ENCODE results near the gene ST6GAL1.

The ST6GAL1 gene

GRCh38 chr3:187085933-187086332 lies 155.6 kb downstream of the ST6GAL1 start:
- no peaks in the 10 kb centered on the region for H3K36me3 ChIP-seq
- H3K4me3 ChIP-seq (ENCODE audit: low read depth in 1 of 2, low read length in 1 of 2): no peak overlapping the region
- TF ChIP-seq CTCF (IDR thresholded peaks at IDR 0.05): no peak
- H3K27ac ChIP-seq: no peak overlapping the region
- H3K9me3 ChIP-seq: peaks cover 4% of the 10 kb centered on the region
- no peaks in the 10 kb centered on the region for H3K4me1 ChIP-seq (ENCODE audit: control insufficient read depth in 1 of 2, insufficient read depth in 1 of 2, low read depth in 1 of 2, low read length in 1 of 2)
- H3K27me3 ChIP-seq: no peaks in the 10 kb centered on the region

- no peak overlapping the region for H3K4me3 ChIP-seq (ENCODE audit: low read depth in 1 of 2, low read length in 1 of 2)
- H3K27ac ChIP-seq: no peak overlapping the region
Measured at GRCh38 chr3:187086831-187087230, 156.5 kb downstream of the ST6GAL1 start.

GRCh38 chr3:187088701-187089100 lies 158.4 kb downstream of the ST6GAL1 start:
- H3K4me3 ChIP-seq (ENCODE audit: low read depth in 1 of 2, low read length in 1 of 2): no peak overlapping the region
- H3K9me3 ChIP-seq: peaks cover 4% of the 10 kb centered on the region
- no peaks in the 10 kb centered on the region for H3K36me3 ChIP-seq
- H3K4me1 ChIP-seq (ENCODE audit: control insufficient read depth in 1 of 2, insufficient read depth in 1 of 2, low read depth in 1 of 2, low read length in 1 of 2): no peaks in the 10 kb centered on the region
- H3K27me3 ChIP-seq: no peaks in the 10 kb centered on the region
- no peak overlapping the region for H3K27ac ChIP-seq
- TF ChIP-seq CTCF (IDR thresholded peaks at IDR 0.05): no peak

More at GRCh38 chr3:187086831-187087230, 156.5 kb downstream of the ST6GAL1 start:
- Histone ChIP-seq H3K4me1 (ENCODE audit: control insufficient read depth in 1 of 2, insufficient read depth in 1 of 2, low read depth in 1 of 2, low read length in 1 of 2) (no peaks in the 10 kb centered on the region), H3K36me3 (no peaks in the 10 kb centered on the region), H3K9me3 (peaks cover 4% of the 10 kb centered on the region), H3K27me3 (no peaks in the 10 kb centered on the region)
- TF ChIP-seq CTCF (IDR thresholded peaks at IDR 0.05): no peak

GRCh38 chr3:187093320-187093719 lies 163.0 kb downstream of the ST6GAL1 start:
- TF ChIP-seq CTCF (IDR thresholded peaks at IDR 0.05): no peak
- no peak overlapping the region for H3K27ac ChIP-seq
- no peaks in the 10 kb centered on the region for H3K27me3 ChIP-seq
- no peaks in the 10 kb centered on the region for H3K36me3 ChIP-seq
- H3K4me1 ChIP-seq (ENCODE audit: control insufficient read depth in 1 of 2, insufficient read depth in 1 of 2, low read depth in 1 of 2, low read length in 1 of 2): no peaks in the 10 kb centered on the region
- H3K9me3 ChIP-seq: no peaks in the 10 kb centered on the region
- no peak overlapping the region for H3K4me3 ChIP-seq (ENCODE audit: low read depth in 1 of 2, low read length in 1 of 2)

GRCh38 chr3:187098923-187099512 lies 168.7 kb downstream of the ST6GAL1 start:
- no peak overlapping the region for H3K27ac ChIP-seq
- H3K4me1 ChIP-seq (ENCODE audit: control insufficient read depth in 1 of 2, insufficient read depth in 1 of 2, low read depth in 1 of 2, low read length in 1 of 2): peaks cover 0 to 4% of the 10 kb centered on the region in 2 experiments

More at GRCh38 chr3:187098923-187099512, 168.7 kb downstream of the ST6GAL1 start:
- no peak overlapping the region for H3K4me3 ChIP-seq (ENCODE audit: low read depth in 1 of 2, low read length in 1 of 2)
- no peaks in the 10 kb centered on the region for H3K36me3 ChIP-seq
- H3K9me3 ChIP-seq: no peaks in the 10 kb centered on the region
- no peak for TF ChIP-seq CTCF (IDR thresholded peaks at IDR 0.05)
- no peaks in the 10 kb centered on the region for H3K27me3 ChIP-seq

Measured in neutrophil (primary cell).